Measurements from ENCODE around the gene TAS2R7.
A peak's percentile ranks its signal among the peaks of the same experiment; 100 is the strongest.

Gene TAS2R7

GRCh38 chr12:10783252-10783651 is 19.2 kb downstream of the TAS2R7 start:
- DNase-seq (no peak), ATAC-seq (no peak)
- no peak overlapping the region for H3K27ac Mint-ChIP-seq
- no peaks in the 10 kb centered on the region for H3K9me3 Mint-ChIP-seq
- peaks cover 7% of the 10 kb centered on the region for H3K27me3 Mint-ChIP-seq
- no peaks in the 10 kb centered on the region for H3K4me1 Mint-ChIP-seq
- H3K4me3 Mint-ChIP-seq: no peak overlapping the region

DNA sequence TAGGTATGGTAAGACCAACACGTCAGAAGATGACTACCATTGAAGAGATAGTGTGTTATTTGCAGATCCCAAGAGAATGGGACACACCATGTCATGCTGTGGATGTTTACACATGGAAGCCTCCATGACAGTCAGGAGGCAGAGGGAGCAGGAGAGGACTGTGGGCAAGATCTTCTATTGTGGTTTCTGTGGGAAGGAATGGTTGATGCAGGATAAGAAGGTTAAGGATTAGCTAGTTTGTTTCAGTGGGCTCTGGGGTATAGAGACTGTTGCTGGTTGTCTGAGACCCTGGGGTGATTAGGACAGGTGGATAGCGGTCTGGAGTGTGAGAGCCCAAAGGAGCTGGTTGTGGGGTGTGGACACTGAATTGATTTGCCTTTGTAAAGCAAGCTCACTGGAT is 23.3 kb downstream of the TAS2R7 start:
- Mint-ChIP-seq H3K27ac (no peak overlapping the region), H3K4me3 (no peak overlapping the region), H3K27me3 (peaks cover 13% of the 10 kb centered on the region), H3K4me1 (no peaks in the 10 kb centered on the region), H3K9me3 (no peaks in the 10 kb centered on the region)
- no peak for ATAC-seq
- DNase-seq: no peak

GRCh38 chr12:10771132-10771733 is 31.2 kb downstream of the TAS2R7 start:
- no peak overlapping the region for H3K4me3 Mint-ChIP-seq
- peaks cover 54% of the 10 kb centered on the region for H3K27me3 Mint-ChIP-seq
- no peaks in the 10 kb centered on the region for H3K4me1 Mint-ChIP-seq
- no peaks in the 10 kb centered on the region for H3K9me3 Mint-ChIP-seq
- peak; percentile 66 for ATAC-seq
- H3K27ac Mint-ChIP-seq: no peak overlapping the region
- no peak for DNase-seq

- peaks cover 62% of the 10 kb centered on the region for H3K27me3 Mint-ChIP-seq
Observed at GRCh38 chr12:10759657-10760056, 42.8 kb downstream of the TAS2R7 start.

DNA sequence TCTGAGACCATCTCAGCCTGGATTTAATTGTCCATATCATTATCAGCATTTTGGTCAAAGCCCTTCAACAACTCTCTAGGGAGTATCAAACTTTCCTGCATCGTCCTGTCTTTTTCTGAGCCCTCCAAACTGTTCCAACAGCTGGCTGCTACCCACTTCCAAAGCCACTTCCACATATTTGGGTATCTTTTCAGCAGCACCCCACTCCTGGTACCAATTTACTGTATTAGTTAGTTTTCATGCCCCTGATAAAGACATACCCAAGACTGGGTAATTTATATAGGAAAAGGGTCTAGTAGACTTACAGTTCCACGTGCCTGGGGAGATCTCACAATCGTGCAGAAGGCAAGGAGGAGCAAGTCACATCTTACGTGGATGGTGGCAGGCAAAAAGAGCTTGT is 46.2 kb downstream of the TAS2R7 start:
- no peak overlapping the region for H3K4me3 Mint-ChIP-seq
- no peaks in the 10 kb centered on the region for H3K4me1 Mint-ChIP-seq
- no peak for DNase-seq
- no peak overlapping the region for H3K27ac Mint-ChIP-seq
- ATAC-seq: no peak
- peaks cover 63% of the 10 kb centered on the region for H3K27me3 Mint-ChIP-seq
- H3K9me3 Mint-ChIP-seq: peaks cover 12 to 18% of the 10 kb centered on the region in 2 donors

More at GRCh38 chr12:10759657-10760056, 42.8 kb downstream of the TAS2R7 start:
- ATAC-seq (no peak), DNase-seq (no peak)
- no peak overlapping the region for H3K4me3 Mint-ChIP-seq
- H3K9me3 Mint-ChIP-seq: peaks cover 12 to 18% of the 10 kb centered on the region in 2 donors
- H3K27ac Mint-ChIP-seq: no peak overlapping the region
- H3K4me1 Mint-ChIP-seq: no peaks in the 10 kb centered on the region

GRCh38 chr12:10753059-10753458 is 49.4 kb downstream of the TAS2R7 start:
- ATAC-seq (no peak), DNase-seq (no peak)
- Mint-ChIP-seq H3K27me3 (peaks cover 44% of the 10 kb centered on the region), H3K4me1 (peaks cover 11% of the 10 kb centered on the region), H3K4me3 (no peak overlapping the region), H3K9me3 (peaks cover 12 to 18% of the 10 kb centered on the region in 2 donors), H3K27ac (no peak overlapping the region)

Measured in stimulated activated naive CD8-positive, alpha-beta T cell treated with anti-CD3 and anti-CD28 coated beads, Interleukin-15, amount 100 ng/mL, for 72 hours (primary cell).